Activated CD4-positive, alpha-beta T cell treated with anti-CD3 and anti-CD28 coated beads for 1 hour (primary cell): ENCODE results near the gene TBKBP1.
"Not testable (repeated sequence)": the region's sequence is repeated elsewhere in the genome, so short reads cannot be mapped to it uniquely, and the experiment has no call there.

Source experiments
- DNase-seq: peaks from one replicate; pipeline ENCODE4 v3.0.0-alpha.2; 2020

The TBKBP1 gene

GRCh38 chr17:47682727-47683126, 11.2 kb upstream of the TBKBP1 start:
- DNase-seq = not testable (repeated sequence)

GRCh38 chr17:47684025-47684424, 9.9 kb upstream of the TBKBP1 start:
- DNase-seq = no peak

GRCh38 chr17:47684535-47685193, 9.3 kb upstream of the TBKBP1 start:
- no peak for DNase-seq

DNA sequence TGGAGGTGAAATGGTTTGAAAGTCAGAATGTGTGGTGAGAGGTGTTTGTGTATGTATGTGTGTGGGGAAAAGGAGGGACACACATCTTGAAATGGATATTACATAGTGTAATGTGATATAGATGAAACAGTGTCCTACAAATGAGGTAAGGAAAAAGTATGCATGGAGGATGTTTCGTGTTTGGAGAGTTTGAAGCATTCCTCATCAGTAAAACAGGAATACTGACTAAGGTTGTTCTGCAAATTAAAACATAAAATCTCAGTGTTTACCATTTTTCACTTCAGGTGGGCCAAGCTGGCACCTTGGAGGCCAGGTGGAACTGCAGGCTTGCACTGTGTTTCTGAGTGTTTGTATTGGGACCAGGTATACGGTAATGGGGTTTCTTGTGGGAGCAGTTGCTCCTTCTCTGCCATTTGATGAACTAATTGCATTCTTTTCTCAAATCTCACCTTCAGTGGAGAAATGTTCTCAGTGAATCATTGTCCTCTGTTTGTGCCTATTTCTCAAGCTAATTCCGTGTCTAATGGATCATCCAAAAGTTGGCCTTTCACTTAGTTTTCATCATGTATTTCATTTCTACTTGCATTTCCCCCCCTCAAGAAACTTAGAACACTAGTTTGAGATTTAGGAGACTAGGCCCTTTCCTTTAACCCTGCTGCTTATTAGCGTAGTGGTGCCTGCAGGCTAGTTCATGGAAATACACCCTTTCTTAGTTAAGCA, 8.2 kb upstream of the TBKBP1 start:
- no peak for DNase-seq

DNA sequence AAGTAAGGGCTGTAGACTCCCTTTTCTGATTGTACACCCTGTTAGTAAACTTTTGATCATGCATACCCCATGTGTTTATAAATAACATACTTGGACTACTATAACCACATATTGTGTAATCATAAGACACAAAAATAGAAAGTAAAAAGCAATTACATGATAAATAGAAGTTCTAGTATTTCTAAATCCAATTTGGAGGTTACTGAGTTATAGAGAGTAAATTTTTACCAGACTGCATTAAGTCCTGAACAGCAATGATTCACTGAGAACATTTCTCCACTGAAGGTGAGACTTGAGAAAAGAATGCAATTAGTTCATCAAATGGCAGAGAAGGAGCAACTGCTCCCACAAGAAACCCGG, 7.7 kb upstream of the TBKBP1 start:
- DNase-seq = no peak

- no peak for DNase-seq
Observed at GRCh38 chr17:47686664-47687327, 7.2 kb upstream of the TBKBP1 start.

DNA sequence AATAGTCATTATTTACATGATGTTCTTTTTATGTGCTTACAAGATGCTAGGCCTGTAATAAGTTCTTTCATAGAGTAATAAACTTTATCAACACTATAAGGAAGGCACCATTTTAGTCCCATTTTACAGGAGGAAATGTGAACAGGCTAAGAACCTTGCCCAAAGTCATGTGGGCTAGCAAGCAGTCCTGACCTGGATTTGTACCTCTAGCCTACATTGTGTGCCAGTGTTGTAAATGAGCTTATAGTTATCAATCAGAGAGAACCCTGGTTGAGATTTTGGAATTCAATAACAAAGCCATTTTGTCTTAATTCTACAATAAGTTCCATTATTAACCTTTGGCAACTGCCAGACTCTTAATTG, 6.7 kb upstream of the TBKBP1 start:
- DNase-seq = no peak

GRCh38 chr17:47687748-47688147, 6.2 kb upstream of the TBKBP1 start:
- DNase-seq = no peak

DNA sequence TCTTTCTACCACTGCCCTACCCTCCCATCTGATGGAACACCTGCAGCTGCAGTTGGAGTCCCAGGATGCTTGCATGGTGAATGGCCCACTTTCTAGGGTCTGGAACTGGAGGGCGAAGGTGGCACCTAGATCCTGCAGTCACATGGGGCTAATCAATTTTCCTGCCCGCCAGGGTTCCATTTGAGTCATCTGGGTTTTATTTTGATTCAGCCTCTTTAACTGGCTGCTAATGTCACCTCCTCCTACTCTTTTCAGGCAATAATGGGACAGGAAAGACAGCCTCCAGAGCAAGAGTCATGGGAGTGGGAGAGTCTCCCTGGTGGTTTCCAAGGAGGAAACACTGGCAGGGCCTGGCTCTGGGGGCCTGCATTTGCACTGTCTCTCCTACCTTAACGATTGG, 3.8 kb upstream of the TBKBP1 start:
- DNase-seq = no peak

- DNase-seq = no peak
Observed at GRCh38 chr17:47692137-47692894, 1.6 kb upstream of the TBKBP1 start.

DNA sequence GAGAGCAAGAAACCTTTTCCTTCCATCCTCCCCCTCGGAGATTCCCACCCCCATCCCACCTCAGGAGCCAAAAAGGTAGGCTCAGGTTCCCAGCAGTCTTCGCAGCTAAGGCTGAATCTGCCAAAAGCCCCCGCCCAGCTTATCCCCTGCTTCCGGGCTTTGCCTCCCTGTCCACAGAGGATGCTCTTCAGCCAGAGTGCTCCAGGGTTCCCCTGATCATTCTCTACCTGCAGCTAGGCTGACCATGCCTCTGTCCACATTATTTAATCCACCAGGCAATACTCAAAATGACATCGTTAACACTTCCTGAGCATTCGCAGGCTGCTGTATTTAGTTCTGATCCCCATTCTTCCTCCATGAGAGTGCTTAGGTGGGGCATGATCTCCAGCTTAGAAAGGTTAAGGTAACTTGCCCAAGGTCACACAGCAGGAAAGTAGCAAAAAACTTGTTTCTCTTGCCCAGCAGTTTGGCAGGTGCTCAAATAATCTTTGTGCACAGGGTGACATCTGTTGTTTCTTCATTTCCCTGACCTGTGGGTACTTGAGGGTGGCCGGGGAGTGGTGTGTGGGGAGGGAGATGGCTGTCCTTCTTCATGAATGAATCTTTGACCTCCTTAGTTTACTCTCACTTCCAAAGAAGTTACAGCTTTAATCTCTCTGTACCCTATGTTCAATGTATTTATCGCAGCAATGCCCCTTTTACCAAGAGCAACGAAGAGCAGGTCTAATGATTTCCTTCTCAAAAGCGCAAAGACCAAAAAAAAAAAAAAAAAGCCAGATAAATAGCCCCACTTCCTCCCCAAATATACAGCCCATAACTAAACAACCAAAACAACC, 848 bp upstream of the TBKBP1 start:
- DNase-seq = no peak

DNA sequence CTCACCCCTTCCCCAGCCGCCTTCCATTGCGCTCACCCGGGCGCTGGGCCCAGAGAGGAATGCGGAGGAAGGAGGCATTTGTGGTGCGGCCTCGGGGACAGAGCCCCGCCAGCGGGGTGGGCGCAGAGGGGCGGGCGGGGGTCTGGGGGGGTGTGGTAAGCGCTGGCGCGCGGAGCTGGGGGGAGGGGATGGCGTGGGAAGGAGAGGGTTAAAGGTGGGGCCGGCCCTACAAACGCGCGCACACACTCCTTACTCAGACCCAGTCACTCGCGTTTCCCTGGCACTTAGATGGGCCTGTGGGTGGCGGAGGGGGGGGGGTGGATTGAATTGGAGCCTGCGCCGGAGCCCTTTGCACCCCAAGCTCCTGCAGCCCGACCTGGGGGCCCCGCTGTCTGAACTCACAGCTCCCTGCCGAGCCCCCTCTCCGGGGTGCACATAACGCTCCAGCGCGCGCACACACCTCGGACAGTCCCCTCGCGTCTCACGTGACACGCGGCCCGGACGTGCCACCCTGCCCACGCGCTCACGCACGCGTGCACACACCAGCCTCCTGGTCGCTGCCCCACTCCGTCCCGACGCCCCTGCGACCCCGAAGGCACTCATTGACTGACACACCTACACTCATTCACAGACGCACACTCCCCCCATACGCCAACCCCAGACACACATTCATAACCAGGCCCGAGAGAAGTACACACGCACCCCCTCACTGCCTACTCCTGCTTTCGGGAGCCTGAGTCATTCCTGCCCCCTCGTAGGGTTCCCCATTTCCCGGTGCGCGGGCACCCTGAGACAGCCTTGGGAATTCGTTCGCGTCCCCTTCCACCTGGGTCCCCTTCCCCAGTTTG, 844 bp downstream of the TBKBP1 start:
- no peak for DNase-seq

DNA sequence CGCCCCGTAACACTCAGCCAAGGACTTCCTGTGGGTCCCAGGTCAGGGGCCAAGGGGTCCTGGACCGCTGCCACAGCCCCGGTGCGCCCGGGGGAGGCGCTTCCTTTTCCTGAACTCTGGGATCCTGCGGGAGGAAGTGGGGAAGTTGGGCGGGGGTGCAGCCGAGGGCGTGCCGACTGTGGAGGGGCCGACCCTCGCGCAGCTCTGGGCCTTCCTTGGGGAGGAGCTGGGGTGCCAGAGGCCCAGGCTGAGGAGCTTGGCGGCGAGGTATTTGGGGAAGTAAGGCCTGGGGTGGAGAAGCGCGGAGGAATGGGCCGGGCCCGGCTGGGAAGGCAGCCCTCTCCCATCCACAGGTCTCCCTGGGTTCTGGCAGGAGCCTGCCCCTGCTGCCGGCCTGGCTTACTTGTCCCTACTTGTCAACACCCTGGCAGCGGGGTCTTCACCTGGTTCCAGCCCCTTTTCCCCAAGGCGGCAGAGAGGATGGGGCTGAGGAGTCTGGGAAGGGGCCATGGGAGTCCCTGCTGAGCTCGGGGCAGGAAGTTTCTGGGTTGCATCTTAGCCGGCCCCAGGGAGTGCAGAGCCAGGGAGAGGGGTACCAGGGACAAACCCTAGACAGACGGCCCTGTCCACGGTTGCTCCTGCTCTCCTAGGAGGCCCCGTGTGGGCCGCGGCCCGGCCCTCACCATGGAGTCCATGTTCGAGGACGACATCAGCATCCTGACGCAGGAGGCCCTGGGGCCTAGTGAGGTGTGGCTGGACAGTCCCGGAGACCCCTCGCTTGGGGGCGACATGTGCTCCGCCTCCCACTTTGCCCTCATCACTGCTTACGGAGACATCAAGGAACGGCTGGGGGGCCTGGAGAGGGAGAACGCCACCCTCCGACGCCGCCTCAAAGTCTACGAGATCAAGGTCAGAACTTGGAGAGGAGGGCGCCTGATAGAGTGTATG, 1.7 kb downstream of the TBKBP1 start:
- DNase-seq = no peak

DNA sequence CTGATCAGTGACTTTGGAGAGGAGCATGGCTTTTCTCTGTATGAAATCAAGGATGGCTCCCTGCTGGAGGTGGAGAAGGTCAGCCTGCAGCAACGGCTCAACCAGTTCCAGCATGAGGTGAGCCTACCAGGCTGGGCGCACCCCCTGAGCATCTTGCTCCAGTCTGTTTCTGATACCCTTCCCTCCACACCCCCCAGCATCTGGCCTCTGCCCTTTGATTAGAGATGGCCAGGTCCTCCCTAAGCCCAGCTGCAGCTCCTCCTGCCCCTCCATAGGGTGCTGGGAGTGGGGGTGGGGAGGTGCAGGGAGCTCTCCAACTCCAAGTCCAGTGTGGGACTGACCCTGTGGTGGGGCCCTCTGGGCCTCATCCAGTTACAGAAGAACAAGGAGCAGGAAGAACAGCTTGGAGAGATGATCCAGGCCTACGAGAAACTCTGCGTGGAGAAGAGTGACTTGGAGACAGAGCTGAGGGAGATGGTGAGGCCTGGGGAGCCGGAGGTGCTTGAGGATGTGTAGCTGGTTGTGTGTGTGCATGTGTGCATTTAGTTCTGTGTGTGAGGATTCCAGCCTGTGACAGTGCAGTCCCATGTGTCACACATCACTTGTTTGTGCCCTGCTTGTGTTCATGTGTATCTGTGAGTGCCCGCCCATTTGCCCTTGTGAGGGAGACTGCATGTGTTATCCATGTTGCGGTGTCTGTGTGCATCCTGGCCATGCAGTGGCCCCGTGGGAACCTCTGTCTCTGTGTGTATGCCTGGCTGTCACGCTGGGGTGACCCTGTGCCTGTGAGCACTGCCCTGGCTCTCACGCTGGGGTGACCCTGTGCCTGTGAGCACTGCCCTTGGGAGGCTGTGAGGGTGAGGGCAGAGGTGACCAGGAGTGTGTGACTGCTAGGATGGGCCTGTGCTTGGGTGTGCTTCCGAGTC, 3.0 kb downstream of the TBKBP1 start:
- no peak for DNase-seq

DNA sequence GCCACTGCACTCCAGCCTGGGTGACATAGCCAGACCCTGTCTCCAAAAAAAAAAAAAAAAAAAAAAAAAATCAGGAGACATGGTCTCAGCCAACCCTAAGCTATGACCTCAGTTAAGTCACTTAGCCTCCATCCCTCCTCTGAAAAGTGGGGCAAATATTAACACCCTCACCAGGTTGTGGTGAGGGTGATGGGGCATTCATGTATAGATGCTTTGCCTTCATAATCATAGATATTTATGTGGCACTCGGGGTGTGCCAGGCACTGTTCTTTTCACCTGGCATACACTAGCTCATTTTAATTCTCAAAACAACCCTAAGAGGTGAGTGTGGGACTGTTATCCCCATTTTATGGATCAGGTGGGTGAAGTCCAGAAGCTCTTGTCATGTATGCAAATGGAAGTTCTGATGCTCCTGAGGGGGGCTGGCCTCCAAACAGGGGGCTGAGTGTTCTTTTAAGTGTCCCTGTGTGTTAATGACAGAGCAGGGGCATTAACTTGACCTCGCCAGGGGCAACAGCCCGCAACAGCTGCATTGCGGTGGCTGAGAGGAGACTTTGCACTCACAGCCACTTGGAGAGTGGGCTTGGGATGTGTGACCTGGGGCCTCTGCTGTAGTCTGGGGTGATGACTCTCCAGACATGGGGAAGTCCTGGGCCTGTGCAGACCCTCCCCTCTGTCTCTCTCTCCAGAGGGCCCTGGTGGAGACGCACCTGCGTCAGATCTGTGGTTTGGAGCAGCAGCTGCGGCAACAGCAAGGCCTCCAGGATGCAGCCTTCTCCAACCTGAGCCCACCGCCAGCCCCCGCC, 4.1 kb downstream of the TBKBP1 start:
- no peak for DNase-seq

GRCh38 chr17:47698749-47699535, 5.0 kb downstream of the TBKBP1 start:
- peak; percentile 75 for DNase-seq

- no peak for DNase-seq
Observed at GRCh38 chr17:47699536-47699840, 5.5 kb downstream of the TBKBP1 start.
